A549 (cell line): ENCODE data around the gene TMEM129.

Experiments used
- CHD2 ChIP-seq: fragments of 150-350 bp; IDR thresholded peaks from 2 replicates; pipeline ENCODE4 v1.6.1; 2014; ENCODE audit warnings: low read length; ENCODE audit not compliant: partially characterized antibody
- EHMT2 ChIP-seq: fragments of 200-600 bp; sonication (generic); IDR thresholded peaks from 2 replicates; pipeline ENCODE4 v1.6.1; 2016; ENCODE audit warnings: antibody characterized with exemption, low read depth, mild to moderate bottlenecking, moderate library complexity
- JUN ChIP-seq, 2 experiments: fragments of >200 bp; sonication (Bioruptor Twin); formaldehyde crosslinking; IDR thresholded peaks; 2 replicates in 1 of 2; 3 replicates in 1 of 2; pipeline ENCODE4 v1.6.1; 2016 to 2017
- KDM1A ChIP-seq: fragments of 200-600 bp; sonication (generic); IDR thresholded peaks from 2 replicates; pipeline ENCODE4 v1.6.1; 2016; ENCODE audit warnings: low read depth, mild to moderate bottlenecking
- POLR2A ChIP-seq: IDR thresholded peaks from 2 replicates; pipeline ENCODE4 v1.6.1; 2012; ENCODE audit warnings: mild to moderate bottlenecking, low read length
- POLR2AphosphoS2 ChIP-seq: conservative IDR thresholded peaks from 2 replicates; pipeline ENCODE4 v1.6.1; 2012; ENCODE audit warnings: low read length, improper control_type of control experiment, inconsistent platforms
- RCOR1 ChIP-seq: fragments of 150-350 bp; IDR thresholded peaks from 2 replicates; pipeline ENCODE4 v1.6.1; 2014; ENCODE audit warnings: antibody characterized with exemption, low read length, low read depth
- SMC3 ChIP-seq: fragments of >200 bp; sonication (Bioruptor Twin); formaldehyde crosslinking; IDR thresholded peaks from 3 replicates; pipeline ENCODE4 v1.6.1; 2018; ENCODE audit warnings: inconsistent platforms
- TF ChIP-seq, protein P1 (sequence below): fragments of >200 bp; sonication (Bioruptor Twin); formaldehyde crosslinking; IDR thresholded peaks from 3 replicates; pipeline ENCODE4 v1.5.1; 2016
- TF ChIP-seq, protein P2 (sequence below): fragments of >200 bp; sonication (Bioruptor Twin); formaldehyde crosslinking; IDR thresholded peaks from 3 replicates; pipeline ENCODE4 v1.6.1; 2016

DNA sequence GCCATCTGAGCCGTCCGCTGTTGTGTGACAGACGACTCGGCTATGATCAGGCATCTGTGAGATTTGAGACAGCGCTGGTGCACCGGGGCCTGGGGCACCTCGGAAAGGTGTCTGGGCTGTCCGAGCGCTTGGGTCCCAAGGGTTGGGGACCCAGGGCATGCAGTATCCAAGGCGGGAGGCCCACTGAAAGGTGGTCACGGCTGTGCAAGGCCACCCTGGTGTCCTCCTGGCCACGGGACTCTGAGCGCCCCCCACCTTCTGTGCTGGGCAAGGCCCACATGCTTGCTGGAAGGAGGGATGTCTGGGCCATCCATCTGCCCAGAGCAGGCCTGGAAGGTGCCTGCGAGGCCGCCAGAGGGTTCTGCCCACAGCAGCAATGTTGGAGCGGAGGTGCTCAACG is 20.1 kb upstream of the TMEM129 start:
- TF ChIP-seq, protein P1, sequence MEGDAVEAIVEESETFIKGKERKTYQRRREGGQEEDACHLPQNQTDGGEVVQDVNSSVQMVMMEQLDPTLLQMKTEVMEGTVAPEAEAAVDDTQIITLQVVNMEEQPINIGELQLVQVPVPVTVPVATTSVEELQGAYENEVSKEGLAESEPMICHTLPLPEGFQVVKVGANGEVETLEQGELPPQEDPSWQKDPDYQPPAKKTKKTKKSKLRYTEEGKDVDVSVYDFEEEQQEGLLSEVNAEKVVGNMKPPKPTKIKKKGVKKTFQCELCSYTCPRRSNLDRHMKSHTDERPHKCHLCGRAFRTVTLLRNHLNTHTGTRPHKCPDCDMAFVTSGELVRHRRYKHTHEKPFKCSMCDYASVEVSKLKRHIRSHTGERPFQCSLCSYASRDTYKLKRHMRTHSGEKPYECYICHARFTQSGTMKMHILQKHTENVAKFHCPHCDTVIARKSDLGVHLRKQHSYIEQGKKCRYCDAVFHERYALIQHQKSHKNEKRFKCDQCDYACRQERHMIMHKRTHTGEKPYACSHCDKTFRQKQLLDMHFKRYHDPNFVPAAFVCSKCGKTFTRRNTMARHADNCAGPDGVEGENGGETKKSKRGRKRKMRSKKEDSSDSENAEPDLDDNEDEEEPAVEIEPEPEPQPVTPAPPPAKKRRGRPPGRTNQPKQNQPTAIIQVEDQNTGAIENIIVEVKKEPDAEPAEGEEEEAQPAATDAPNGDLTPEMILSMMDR, result no peak
- no peak for TF ChIP-seq EHMT2
- TF ChIP-seq CHD2, result no peak
- TF ChIP-seq, protein P2, sequence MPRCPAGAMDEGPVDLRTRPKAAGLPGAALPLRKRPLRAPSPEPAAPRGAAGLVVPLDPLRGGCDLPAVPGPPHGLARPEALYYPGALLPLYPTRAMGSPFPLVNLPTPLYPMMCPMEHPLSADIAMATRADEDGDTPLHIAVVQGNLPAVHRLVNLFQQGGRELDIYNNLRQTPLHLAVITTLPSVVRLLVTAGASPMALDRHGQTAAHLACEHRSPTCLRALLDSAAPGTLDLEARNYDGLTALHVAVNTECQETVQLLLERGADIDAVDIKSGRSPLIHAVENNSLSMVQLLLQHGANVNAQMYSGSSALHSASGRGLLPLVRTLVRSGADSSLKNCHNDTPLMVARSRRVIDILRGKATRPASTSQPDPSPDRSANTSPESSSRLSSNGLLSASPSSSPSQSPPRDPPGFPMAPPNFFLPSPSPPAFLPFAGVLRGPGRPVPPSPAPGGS, result no peak
- TF ChIP-seq KDM1A, result no peak
- TF ChIP-seq POLR2A, result no peak
- no peak for TF ChIP-seq RCOR1
- TF ChIP-seq SMC3, result no peak
- no peak for TF ChIP-seq JUN (IDR thresholded peaks at IDR 0.05)
- TF ChIP-seq POLR2AphosphoS2, result no peak
